ENCODE results near the gene PLXDC2.
A peak's percentile ranks its signal among the peaks of the same experiment; 100 is the strongest.

The PLXDC2 gene

DNA sequence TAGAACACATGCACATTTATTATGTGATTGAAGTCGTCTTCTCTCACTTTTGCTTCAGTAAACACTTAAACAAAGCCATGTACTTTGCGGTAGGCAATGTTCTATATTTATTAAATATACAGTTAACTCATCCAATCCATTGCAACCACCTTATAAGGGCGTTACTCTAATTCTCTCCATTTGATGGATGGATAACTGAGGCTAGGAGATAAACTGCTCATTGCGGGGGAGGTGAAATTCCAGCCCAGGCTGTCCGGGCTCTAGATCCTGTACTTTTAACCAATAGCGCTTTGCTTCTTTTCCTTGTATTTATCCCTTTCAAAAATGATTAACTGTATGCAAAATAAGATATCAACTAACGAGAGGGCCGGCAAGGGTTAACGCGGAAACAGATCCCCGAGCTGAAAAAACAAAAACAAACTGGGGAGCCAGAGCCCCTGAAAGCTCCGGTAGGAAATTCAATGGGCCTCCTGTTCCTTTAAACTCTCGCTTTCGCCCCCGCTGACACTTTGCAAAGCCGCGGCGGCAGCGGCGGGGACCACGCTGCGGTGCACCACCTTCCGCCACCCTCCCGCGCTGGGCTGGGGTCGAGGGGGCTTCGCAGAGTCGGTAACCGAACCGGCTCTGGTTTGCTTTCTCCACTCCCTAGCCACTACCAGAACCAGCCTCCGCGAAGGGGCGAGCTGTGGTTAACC is 1.0 kb upstream of the PLXDC2 start:
- no peak for DNase-seq (ENCODE audit: low spot score)
- TF ChIP-seq, protein P1, sequence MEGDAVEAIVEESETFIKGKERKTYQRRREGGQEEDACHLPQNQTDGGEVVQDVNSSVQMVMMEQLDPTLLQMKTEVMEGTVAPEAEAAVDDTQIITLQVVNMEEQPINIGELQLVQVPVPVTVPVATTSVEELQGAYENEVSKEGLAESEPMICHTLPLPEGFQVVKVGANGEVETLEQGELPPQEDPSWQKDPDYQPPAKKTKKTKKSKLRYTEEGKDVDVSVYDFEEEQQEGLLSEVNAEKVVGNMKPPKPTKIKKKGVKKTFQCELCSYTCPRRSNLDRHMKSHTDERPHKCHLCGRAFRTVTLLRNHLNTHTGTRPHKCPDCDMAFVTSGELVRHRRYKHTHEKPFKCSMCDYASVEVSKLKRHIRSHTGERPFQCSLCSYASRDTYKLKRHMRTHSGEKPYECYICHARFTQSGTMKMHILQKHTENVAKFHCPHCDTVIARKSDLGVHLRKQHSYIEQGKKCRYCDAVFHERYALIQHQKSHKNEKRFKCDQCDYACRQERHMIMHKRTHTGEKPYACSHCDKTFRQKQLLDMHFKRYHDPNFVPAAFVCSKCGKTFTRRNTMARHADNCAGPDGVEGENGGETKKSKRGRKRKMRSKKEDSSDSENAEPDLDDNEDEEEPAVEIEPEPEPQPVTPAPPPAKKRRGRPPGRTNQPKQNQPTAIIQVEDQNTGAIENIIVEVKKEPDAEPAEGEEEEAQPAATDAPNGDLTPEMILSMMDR (IDR thresholded peaks at IDR 0.05; ENCODE audit: extremely low read depth, missing control alignments), result no peak

DNA sequence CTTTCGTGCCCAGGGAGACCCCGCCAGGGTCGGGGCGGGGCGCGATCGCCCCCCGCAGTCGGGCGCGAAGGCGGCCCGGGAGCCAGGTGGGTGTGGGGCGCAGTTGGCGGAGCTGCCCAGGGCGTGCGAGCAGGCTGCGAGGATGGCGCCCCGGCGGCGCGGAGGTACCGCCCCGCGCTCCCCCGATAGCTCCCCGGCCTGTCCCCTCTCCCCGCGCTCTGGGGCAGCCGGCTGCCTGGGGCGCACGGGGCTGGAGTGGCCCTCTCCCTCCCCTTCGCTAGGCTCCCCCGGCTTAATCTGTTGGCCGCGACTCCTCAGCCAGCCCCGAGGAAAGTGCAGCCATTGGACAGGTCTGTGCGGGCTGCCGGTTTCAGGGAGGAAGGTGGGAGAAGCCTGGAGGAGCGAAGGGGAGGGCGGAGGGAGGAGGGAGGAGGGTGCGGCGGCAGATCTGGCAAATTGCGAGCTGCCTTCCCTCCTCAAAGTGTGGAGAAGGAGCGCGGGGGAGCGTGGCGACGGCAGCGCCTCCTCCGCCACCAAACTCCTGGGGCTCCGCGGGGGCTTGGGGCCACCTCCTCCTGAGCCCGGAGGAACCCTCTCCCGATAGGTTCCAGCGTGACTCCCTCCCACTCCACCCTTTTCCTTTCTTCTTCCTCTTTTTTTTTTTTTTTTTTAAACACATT is 361 bp upstream of the PLXDC2 start:
- TF ChIP-seq, protein P1 (IDR thresholded peaks at IDR 0.05; ENCODE audit: extremely low read depth, missing control alignments), result no peak
- peak; percentile 18 for DNase-seq (ENCODE audit: low spot score)

DNA sequence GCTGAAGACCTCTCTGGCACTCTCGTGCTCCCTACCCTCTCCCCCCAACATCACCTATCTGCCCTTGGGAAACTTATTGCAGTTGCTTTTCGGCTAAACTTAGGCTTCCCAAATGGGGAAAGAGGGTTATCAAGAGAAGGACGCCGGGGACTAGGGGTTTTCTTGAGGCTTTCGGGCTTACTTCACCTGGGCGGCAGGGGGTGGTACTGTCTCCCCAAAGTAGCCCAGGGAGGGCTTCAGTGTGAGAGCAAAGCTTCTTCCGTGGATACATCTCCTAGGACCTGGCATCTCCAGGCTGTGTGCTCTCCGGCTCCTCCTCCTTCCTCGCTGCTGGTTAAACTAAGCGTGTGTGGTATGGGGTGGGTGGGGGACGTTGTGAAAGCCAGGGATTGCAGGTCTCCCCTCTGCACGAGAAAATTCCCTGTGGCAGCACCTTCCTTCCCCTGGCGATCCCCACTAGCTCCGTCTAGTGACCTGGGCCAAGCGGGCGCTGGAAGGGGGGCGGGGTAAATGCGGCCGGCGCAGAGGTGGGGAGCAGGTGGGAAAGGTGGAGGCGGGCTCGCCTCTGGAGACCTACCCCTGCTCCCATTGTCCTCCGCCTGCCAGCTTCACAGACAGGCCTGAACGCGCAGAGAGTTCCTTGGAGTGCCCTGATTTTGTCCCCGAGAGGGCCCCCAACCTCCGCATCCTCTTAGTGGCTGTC is 1.1 kb downstream of the PLXDC2 start:
- peak; percentile 14 for DNase-seq (ENCODE audit: low spot score)
- TF ChIP-seq, protein P1 (IDR thresholded peaks at IDR 0.05; ENCODE audit: extremely low read depth, missing control alignments), result no peak

DNA sequence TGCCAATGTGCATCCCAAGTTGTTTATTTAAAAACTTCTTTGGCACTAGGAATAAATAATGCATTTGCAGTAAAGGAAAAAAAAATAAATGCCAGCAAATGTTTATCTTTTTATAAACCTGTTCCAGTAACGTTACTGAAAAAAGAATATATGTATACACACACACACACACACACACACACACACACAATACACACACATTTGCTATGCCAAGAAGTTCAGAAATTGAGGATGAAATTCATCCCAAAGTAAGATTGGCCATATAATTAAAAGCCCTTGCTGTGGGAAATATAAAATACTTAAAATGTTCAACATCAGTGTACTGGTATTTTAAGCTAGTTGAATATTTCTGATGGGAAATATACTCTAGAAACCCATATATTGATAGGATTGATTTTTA is 2.6 kb downstream of the PLXDC2 start:
- no peak for DNase-seq (ENCODE audit: low spot score)
- TF ChIP-seq, protein P1 (IDR thresholded peaks at IDR 0.05; ENCODE audit: extremely low read depth, missing control alignments), result no peak

DNA sequence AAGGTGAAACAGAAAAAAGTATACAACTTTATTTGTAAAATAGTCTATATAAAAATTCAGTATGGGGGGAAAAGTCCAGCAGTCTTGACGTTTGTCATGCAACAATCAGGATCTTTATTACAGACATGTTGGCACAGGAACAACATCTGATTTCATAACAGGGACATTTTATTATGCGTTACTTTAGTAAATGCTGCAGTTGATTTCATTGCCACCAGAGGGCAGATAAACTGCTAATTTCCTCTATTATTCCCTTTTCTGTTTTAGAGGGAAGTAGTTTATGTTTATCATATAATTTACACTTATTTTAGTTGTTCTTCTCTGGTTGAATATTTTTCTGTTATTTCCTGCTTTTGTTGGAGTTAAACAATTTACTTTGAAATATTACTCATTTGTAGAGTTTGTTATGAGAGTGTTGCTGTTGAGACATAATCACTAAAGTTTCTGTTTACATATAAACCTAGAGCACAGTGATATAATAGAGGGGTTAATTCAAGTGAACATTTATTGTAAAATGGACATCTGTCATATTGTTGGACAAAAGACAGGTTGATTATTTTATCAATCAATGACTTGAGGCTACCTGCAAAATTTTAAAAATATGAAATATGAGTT is 3.3 kb downstream of the PLXDC2 start:
- TF ChIP-seq, protein P1 (IDR thresholded peaks at IDR 0.05; ENCODE audit: extremely low read depth, missing control alignments), result peak; percentile 48
- DNase-seq (ENCODE audit: low spot score), result peak; percentile 30

DNA sequence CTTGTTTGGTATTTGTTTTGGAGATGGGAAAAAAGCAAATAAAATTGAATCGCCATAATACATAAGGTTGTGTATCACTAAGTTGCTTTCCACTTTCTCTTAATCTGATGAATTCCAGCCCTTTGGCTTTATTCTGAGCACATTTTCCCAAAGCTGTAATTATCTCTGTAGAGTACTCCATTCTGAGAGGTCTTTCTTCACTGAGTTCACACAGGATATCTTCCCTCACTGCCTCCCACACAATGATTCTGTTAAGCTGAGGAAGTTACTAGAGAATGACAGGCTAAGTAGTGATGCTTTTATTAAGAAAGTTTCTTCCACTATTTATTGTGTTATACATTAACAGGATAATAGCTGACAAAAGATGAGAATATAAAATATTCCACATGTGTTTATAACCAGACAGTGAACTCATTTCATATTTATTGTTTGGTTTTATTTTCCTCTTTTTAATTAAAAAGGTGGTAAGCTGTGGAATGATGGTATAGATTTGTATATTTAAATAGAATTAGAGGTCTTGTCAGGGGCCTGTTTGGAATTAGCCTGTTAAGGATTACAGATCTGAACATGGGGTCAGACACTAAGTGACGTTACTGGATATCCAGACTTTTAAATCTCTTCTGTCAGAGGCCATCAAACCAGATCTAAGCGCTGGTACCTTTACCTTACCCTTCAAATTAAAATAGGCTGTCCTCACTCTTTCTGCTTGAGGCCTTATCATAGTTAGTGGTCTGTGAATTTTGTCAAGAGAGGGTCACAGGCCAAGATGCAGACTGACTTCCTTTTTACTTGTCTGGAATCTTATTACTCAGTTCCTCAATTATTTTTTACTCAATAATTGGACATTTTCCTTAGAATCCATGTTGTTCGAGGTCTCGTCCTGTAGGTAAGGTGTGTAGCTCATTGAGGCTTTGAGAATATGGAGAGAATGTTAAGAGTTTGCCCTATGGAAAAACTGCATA is 8.4 kb downstream of the PLXDC2 start:
- TF ChIP-seq, protein P1 (IDR thresholded peaks at IDR 0.05; ENCODE audit: extremely low read depth, missing control alignments), result no peak

More for the DNA sequence above, 8.4 kb downstream of the PLXDC2 start:
- no peak for DNase-seq (ENCODE audit: low spot score)
